IPS-20b (cell line): ENCODE data around the gene GIMAP8.
"Not testable (repeated sequence)": the region's sequence is repeated elsewhere in the genome, so short reads cannot be mapped to it uniquely, and the experiment has no call there.

Experiments
- H3K27ac ChIP-seq: one replicate; pipeline ENCODE4 v1.5.1; 2013; ENCODE audit warnings: low read length
- H3K27me3 ChIP-seq: 2 replicates; pipeline ENCODE4 v1.6.1; 2013; ENCODE audit warnings: mild to moderate bottlenecking, low read length, inconsistent platforms; ENCODE audit not compliant: insufficient read depth
- H3K36me3 ChIP-seq: 2 replicates; pipeline ENCODE4 v1.6.1; 2013; ENCODE audit warnings: low read depth, mild to moderate bottlenecking, inconsistent platforms, low read length, moderate library complexity; ENCODE audit not compliant: insufficient read depth
- H3K4me1 ChIP-seq: 2 replicates; pipeline ENCODE4 v1.6.1; 2013; ENCODE audit warnings: mild to moderate bottlenecking, control low read depth, inconsistent platforms, low read length, moderate library complexity; ENCODE audit not compliant: insufficient read depth
- H3K4me3 ChIP-seq: 2 replicates; pipeline ENCODE4 v1.5.1; 2013; ENCODE audit warnings: mild to moderate bottlenecking, low read length, inconsistent platforms
- H3K9ac ChIP-seq: 2 replicates; pipeline ENCODE4 v1.6.1; 2013; ENCODE audit warnings: low read depth, mild to moderate bottlenecking, inconsistent platforms, low read length, moderate library complexity
- H3K9me3 ChIP-seq: 2 replicates; pipeline ENCODE4 v1.6.1; 2013; ENCODE audit warnings: mild to moderate bottlenecking, low read depth, low read length, inconsistent platforms; ENCODE audit not compliant: insufficient read depth

GIMAP8 gene

DNA sequence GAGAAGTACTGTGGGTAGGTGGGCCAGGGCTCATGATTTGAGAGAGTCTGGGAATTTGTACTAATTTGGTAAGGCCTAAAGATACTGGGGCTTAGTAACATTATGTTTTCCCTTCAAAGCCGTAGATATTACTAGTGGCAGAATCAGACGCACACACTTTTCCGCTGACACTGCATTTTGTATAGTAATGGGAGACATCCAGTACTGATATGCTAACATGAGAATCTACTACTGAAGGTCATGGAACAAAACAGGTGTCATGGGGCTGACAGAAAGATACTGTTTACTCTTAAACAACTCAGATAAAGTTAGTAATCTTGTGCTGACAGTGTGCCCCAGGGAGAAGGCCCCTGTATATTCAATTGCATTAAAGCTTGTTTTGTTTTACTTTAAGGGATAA, 53.2 kb downstream of the GIMAP8 start:
- Histone ChIP-seq H3K36me3 (no peaks in the 10 kb centered on the region), H3K27ac (no peak overlapping the region), H3K4me1 (no peaks in the 10 kb centered on the region), H3K27me3 (no peaks in the 10 kb centered on the region), H3K9ac (no peak overlapping the region), H3K9me3 (no peaks in the 10 kb centered on the region), H3K4me3 (no peak overlapping the region)

DNA sequence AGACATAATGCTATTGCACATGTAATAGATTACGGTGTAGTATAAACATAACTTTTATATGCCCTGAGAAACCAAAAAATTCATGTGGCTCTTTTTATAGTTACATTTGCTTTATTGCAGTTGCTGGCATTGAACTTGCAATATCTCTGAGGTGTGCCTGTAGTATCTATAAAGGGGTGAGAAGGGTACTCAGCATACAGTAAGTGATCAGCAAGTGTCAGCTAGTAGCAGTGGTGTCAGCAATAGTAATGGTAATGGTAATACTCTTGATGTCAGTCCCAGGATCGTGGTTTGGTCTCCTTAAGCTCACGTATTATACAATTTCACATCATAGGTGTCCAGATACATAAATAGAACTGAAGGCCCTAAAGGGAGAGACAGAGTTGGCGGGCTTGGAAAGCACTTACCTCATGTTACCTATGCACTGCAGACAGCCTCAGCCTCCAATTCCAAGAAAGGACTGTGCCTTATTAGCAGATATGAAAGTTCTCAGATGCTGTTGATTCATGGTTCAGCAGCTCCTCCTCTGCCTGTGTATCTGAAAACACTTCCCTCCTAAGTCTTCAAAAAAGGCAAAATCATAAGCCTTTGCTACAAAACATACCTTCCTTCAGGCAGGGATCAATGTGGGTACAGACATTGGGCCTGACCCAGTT, 57.6 kb downstream of the GIMAP8 start:
- Histone ChIP-seq H3K4me1 (no peaks in the 10 kb centered on the region), H3K27me3 (no peaks in the 10 kb centered on the region), H3K27ac (no peak overlapping the region), H3K9me3 (no peaks in the 10 kb centered on the region), H3K36me3 (no peaks in the 10 kb centered on the region), H3K4me3 (no peak overlapping the region), H3K9ac (no peak overlapping the region)

DNA sequence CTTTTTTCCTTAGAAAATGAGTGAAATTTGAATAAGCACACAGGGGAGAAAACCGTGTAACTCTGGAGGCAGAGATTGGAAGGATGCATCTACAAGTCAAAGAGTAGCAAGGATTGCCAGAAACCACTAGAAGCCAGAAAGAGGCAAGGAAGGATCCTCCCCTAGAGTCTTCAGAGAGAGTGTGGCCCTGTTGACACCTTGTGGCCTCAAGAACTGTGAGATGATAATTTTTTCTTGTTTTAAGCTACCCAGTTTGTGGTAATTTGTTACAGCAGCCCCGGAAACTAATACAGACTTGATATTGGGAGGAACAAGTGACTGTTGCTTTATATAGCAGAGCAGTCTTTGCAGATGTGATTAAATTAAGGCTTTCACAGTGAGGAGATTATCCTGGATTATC, 60.6 kb downstream of the GIMAP8 start:
- H3K4me3 ChIP-seq: no peak overlapping the region
- no peaks in the 10 kb centered on the region for H3K36me3 ChIP-seq
- H3K9me3 ChIP-seq: no peaks in the 10 kb centered on the region
- no peaks in the 10 kb centered on the region for H3K4me1 ChIP-seq
- no peak overlapping the region for H3K9ac ChIP-seq
- no peak overlapping the region for H3K27ac ChIP-seq
- H3K27me3 ChIP-seq: no peaks in the 10 kb centered on the region; the same call in 1 of the 2 replicates

DNA sequence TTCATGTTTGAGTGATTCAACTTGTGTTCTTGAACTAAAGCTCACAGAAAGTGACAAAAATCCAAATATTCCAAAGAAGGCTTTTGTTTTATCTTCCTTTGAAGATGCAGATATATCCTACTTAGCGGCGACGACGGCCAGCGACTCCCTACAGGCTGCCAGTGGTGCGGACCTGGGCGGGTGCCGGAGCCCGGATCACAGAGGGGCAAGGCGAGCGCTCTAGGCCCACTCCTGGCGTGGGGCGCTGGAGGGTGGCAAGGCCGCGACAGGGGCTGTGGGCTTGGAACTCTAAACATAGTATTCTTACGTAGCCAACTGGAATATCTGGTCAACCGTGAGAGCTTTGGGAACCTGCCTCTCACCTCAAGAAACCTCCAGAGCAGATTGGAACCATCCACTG, 63.3 kb downstream of the GIMAP8 start:
- Histone ChIP-seq H3K9me3 (no peaks in the 10 kb centered on the region), H3K36me3 (no peaks in the 10 kb centered on the region), H3K27ac (no peak overlapping the region), H3K4me1 (no peaks in the 10 kb centered on the region), H3K4me3 (no peak overlapping the region), H3K9ac (no peak overlapping the region), H3K27me3 (no peaks in the 10 kb centered on the region; the same call in 1 of the 2 replicates)

DNA sequence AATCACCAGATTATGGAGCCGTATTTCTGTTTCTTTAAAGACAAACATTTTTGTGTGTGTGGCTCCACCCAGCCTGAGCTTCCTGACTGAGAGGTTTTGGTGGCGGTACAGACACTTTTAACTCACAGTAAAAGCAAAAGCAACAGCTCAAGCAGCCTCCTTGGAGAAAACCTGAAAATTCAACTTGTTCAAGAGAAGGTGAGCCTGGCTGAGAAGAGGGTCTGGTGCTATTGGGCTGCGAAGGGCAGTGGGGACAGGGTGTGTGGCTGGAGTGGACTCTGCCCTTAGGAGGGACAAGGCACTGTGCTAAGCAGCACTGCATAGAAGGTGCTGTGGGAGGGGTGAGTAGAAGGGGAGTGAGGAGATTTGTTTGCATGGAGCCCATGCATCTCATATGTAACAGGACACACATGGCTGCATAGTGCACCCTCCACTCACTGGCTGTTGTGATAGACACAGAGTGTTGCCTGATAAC, 64.4 kb downstream of the GIMAP8 start, which contains the start of gene GIMAP7:
Gene GIMAP7, plus strand, starts transcription at position 125 of the 475 bp plus-strand sequence. CDS start 5,103 bp downstream, outside the sequence.
- H3K9ac ChIP-seq: no peak within 1 kb of the TSS
- no peaks in the 10 kb centered on the region for H3K36me3 ChIP-seq
- no peak within 1 kb of the TSS for H3K27ac ChIP-seq
- H3K27me3 ChIP-seq: no peaks in the 10 kb centered on the region; the same call in 1 of the 2 replicates
- no peaks in the 10 kb centered on the region for H3K4me1 ChIP-seq
- H3K9me3 ChIP-seq: no peaks in the 10 kb centered on the region
- no peak within 1 kb of the TSS for H3K4me3 ChIP-seq

DNA sequence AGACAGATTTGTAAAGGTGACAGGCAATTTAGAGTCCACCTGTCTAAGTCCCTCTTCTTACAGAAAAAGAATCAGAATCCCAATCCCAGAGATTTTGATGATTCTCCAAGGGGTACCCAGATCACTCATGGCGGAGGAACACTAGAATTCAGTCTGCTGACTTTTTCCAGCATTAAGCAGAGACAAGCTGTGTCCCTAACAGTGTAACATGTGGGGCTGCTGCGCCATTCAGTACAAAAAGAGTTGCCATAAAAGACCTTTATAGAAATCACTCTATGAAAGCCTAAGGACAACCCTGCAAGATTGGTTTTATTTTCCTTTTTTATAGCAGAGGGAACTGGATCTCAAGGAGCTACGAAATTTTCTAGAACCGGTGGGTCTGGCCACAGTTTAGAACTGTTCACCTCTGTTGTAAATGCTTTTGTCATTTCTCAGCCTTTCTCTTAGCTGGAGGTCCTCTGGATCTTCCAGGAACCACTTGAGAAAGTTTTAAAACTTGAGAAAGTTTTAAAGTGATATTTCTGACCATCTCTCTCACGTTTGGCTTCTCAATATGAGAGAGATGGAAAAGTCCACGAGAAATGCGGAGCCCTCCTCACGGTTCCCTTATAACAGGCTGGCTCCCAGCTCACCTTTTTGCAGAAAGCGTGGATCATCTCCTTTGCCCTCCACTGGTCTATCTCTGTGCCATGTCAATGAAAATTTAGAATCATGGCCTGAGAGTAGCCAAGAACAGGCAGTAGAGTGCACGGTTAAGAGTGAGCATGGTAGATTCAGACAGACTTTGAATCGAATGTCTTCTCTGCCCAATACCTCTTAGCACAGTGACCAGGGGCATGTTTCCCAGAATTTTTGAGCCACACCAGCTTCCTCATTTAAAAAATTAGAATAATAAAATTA, 65.1 kb downstream of the GIMAP8 start:
- Histone ChIP-seq H3K27me3 (no peaks in the 10 kb centered on the region; the same call in 1 of the 2 replicates), H3K4me3 (no peak overlapping the region), H3K36me3 (no peaks in the 10 kb centered on the region), H3K9ac (no peak overlapping the region), H3K27ac (no peak overlapping the region), H3K9me3 (no peaks in the 10 kb centered on the region), H3K4me1 (no peaks in the 10 kb centered on the region)

DNA sequence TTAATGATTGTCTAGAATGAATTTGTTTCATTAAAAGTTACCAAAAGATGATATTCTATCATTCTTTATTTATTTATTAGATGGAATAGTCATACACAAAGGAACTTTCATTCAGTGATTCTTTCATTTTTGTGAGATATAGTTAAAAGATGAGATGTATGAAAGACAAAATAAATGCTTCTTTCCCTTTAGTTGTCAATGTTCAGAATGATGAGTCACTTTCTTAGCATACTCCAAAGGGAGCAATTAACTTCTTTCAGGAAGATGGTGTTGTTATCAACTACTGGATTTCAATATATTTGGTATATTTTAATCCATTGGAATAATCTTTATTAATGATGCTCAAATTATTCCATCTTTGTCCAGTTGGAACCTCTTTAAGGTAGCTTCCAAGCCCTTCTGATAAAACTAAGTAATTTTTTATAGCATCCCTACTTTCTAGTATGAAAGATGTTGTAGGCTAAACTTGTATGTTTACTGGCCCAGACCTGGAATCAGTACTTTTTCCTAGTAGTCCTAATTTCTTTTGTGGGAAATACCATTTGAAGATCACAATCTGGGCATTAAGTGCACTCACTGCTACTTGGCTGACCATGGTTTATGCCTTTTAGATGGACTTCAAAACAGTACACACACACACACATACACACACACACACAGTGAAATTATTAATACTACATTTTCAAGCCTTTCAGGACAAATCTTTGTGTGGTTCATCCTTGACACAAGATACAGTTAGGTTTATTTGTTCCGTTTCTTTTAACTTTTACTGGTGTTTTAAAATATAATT, 66.7 kb downstream of the GIMAP8 start:
- no peaks in the 10 kb centered on the region for H3K4me1 ChIP-seq
- H3K4me3 ChIP-seq: no peak overlapping the region
- H3K9me3 ChIP-seq: no peaks in the 10 kb centered on the region
- no peaks in the 10 kb centered on the region for H3K36me3 ChIP-seq
- no peaks in the 10 kb centered on the region; the same call in 1 of the 2 replicates for H3K27me3 ChIP-seq
- H3K9ac ChIP-seq: no peak overlapping the region
- no peak overlapping the region for H3K27ac ChIP-seq

DNA sequence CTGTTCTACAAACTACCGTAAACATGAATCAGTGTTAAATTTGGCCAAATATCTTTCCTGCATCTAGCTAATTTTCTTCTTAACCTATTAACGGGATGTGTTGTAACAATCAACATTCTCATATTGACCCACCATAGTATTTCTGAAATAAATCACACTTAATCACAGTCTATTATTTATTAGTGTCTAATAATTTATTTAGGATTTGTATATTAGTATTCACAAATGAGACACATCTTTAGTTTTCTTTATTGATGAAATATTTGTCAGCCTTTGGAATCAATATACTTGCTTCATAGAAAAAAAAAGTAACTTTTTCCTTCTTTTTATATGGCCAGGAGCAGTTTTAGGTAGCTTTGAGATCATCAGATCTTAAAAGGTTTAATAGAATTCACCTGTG, 68.9 kb downstream of the GIMAP8 start:
- Histone ChIP-seq H3K9me3 (no peaks in the 10 kb centered on the region; the same call in 1 of the 2 replicates), H3K4me3 (no peak overlapping the region), H3K4me1 (peaks cover 9% of the 10 kb centered on the region; the same call in 1 of the 2 replicates), H3K36me3 (no peaks in the 10 kb centered on the region), H3K27ac (no peak overlapping the region), H3K9ac (no peak overlapping the region), H3K27me3 (no peaks in the 10 kb centered on the region; the same call in 1 of the 2 replicates)

DNA sequence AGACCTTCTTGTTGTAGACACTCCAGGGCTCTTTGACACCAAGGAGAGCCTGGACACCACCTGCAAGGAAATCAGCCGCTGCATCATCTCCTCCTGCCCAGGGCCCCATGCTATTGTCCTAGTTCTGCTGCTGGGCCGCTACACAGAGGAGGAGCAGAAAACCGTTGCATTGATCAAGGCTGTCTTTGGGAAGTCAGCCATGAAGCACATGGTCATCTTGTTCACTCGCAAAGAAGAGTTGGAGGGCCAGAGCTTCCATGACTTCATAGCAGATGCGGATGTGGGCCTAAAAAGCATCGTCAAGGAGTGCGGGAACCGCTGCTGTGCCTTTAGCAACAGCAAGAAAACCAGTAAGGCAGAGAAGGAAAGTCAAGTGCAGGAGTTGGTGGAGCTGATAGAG, 69.7 kb downstream of the GIMAP8 start:
- Histone ChIP-seq H3K27me3 (no peaks in the 10 kb centered on the region), H3K9ac (no peak overlapping the region), H3K4me3 (no peak overlapping the region), H3K27ac (no peak overlapping the region), H3K4me1 (peaks cover 9% of the 10 kb centered on the region; the same call in 1 of the 2 replicates), H3K36me3 (no peaks in the 10 kb centered on the region), H3K9me3 (no peaks in the 10 kb centered on the region; the same call in 1 of the 2 replicates)

DNA sequence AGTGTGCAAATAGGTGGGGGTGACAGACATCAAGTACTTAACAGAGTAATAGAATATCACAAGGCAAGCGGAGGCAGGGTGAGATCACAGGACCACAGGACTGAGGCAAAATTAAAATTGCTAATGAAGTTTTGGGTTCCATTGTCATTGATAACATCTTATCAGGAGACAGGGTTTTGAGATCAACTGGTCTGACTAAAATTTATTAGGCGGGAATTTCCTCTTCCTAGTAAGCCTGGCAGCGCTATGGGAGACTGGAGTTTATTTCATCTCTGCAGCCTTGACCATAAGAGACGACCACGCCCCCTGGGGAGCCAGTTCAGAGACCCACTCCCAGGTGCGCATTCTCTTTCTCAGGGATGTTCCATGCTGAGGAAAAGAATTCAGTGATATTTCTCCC, 72.5 kb downstream of the GIMAP8 start:
- H3K4me1 ChIP-seq, H3K36me3 ChIP-seq, H3K9ac ChIP-seq, H3K27me3 ChIP-seq, H3K9me3 ChIP-seq, H3K27ac ChIP-seq: not testable (repeated sequence)
- H3K4me3 ChIP-seq: peak overlapping the region; percentile 47; the same call in 1 of the 2 replicates

DNA sequence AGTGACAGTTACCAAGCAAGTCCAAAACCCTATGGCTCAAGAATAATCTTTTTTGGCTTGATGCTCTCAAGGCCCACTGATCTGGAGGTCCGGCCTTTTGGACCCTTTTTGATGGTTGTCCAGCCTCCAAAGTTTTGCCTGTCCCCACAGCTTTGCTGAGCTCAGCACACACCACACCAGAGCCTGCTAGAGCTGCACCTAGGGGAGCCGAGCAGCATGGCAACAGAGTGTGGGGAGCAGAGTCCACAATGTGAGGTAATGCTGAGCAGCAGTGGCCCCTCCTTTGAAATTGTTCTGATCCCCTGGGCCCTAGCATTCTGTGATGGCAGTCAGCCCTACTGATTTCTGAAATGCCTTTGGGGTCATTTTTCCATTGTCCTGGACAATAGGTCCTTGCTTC, 73.6 kb downstream of the GIMAP8 start:
- Histone ChIP-seq H3K36me3 (no peaks in the 10 kb centered on the region), H3K9me3 (peaks cover 7% of the 10 kb centered on the region), H3K27ac (no peak overlapping the region), H3K9ac (no peak overlapping the region), H3K4me1 (peaks cover 9% of the 10 kb centered on the region; the same call in 1 of the 2 replicates), H3K4me3 (no peak overlapping the region; the same call in 1 of the 2 replicates), H3K27me3 (no peaks in the 10 kb centered on the region)
